ENCODE measurements around the gene PSD4. TPM values are rescaled to one million over a fixed set of nuclear protein-coding genes. Genes with fewer than 3 reads are reported as not detected.
A peak's percentile ranks its signal among the peaks of the same experiment; 100 is the strongest.

PSD4 gene
- total and polyA plus RNA-seq, 2 donors from 2014 or later, result 16.2 to 42.0 TPM

GRCh38 chr2:113182471-113183260, 8.9 kb downstream of the PSD4 start:
- Histone ChIP-seq H3K9ac (ENCODE audit: low read length in 3 of 3) (no peak overlapping the region), H3K27ac (ENCODE audit: low read depth in 2 of 2, low read length in 2 of 2) (no peak overlapping the region), H3K27me3 (ENCODE audit: control insufficient read depth, insufficient read depth, low read length) (no peaks in the 10 kb centered on the region), H3K4me1 (ENCODE audit: control insufficient read depth in 2 of 3, insufficient read depth in 2 of 3, low read depth in 1 of 3, low read length in 3 of 3) (peaks cover 0 to 7% (median 0%) of the 10 kb centered on the region in 3 donors), H3K36me3 (ENCODE audit: control insufficient read depth in 2 of 3, insufficient read depth in 3 of 3, low read length in 3 of 3) (no peaks in the 10 kb centered on the region), H3K4me3 (ENCODE audit: low read length in 3 of 3) (no peak overlapping the region), H3K9me3 (ENCODE audit: control insufficient read depth in 2 of 3, insufficient read depth in 1 of 3, low read length in 3 of 3) (no peaks in the 10 kb centered on the region)
- no peak for TF ChIP-seq CTCF (IDR thresholded peaks at IDR 0.05; ENCODE audit: borderline replicate concordance, extremely low read depth, insufficient read depth)
- FAIRE-seq, result no peak
- intact Hi-C loops (cut with DNase I), result no loop called here
- peak in 1 of 5 donors; percentile 60 for DNase-seq

DNA sequence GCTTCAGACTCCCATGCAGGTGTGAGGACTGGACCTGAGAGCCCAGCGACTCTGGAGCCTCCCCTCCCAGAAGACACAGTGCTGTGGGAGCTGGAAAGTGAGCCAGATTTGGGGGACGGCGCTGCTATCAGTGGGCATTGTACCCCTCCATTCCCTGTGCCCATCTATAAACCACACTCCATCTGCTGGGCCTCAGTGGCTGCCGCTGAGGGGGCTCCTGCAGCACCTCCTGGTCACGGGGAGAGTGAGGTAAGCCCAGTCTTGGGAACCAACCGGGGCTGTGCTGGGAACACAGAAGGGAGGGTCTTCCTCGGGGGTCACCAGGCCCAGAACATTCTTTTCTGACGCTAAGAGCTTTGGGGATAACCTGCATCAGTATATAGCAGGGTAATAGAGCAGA, 9.5 kb downstream of the PSD4 start:
- H3K9ac ChIP-seq (ENCODE audit: low read length in 3 of 3), result no peak overlapping the region
- H3K4me3 ChIP-seq (ENCODE audit: low read length in 3 of 3), result no peak overlapping the region

DNA sequence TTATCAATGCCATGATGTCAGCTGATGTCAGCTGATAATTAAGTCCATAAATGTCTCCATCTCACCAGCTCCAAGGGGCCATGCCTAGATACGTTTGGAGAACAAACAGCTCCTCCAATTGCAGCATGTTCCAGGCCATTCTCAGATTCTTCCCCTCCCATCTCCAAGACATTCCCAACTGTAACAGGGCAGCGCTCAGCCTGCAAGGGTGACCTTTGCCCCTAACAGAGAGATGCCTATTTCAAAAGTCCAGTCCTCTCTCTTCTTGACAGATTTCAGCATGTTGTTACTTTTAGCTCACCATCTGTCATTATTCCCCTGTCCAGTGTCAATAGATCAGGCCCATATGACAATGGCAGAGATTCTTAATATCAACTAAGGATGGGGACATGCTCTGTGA, 9.9 kb downstream of the PSD4 start:
- H3K4me3 ChIP-seq (ENCODE audit: low read length in 3 of 3), result no peak overlapping the region
- peak in 1 of 5 donors; percentile 12 for DNase-seq
- H3K9me3 ChIP-seq (ENCODE audit: control insufficient read depth in 2 of 3, insufficient read depth in 1 of 3, low read length in 3 of 3), result no peaks in the 10 kb centered on the region
- H3K9ac ChIP-seq (ENCODE audit: low read length in 3 of 3), result no peak overlapping the region
- no peak overlapping the region for H3K27ac ChIP-seq (ENCODE audit: low read depth in 2 of 2, low read length in 2 of 2)
- no peak for TF ChIP-seq CTCF (IDR thresholded peaks at IDR 0.05; ENCODE audit: borderline replicate concordance, extremely low read depth, insufficient read depth)
- no peaks in the 10 kb centered on the region for H3K27me3 ChIP-seq (ENCODE audit: control insufficient read depth, insufficient read depth, low read length)
- no peaks in the 10 kb centered on the region for H3K36me3 ChIP-seq (ENCODE audit: control insufficient read depth in 2 of 3, insufficient read depth in 3 of 3, low read length in 3 of 3)
- intact Hi-C loops (cut with DNase I), result no loop called here
- no peak for FAIRE-seq
- peaks cover 0 to 7% (median 0%) of the 10 kb centered on the region in 3 donors for H3K4me1 ChIP-seq (ENCODE audit: control insufficient read depth in 2 of 3, insufficient read depth in 2 of 3, low read depth in 1 of 3, low read length in 3 of 3)

More for the DNA sequence above, 9.5 kb downstream of the PSD4 start:
- H3K4me1 ChIP-seq (ENCODE audit: control insufficient read depth in 2 of 3, insufficient read depth in 2 of 3, low read depth in 1 of 3, low read length in 3 of 3), result peaks cover 0 to 7% (median 0%) of the 10 kb centered on the region in 3 donors
- no peak overlapping the region for H3K27ac ChIP-seq (ENCODE audit: low read depth in 2 of 2, low read length in 2 of 2)
- no peak for TF ChIP-seq CTCF (IDR thresholded peaks at IDR 0.05; ENCODE audit: borderline replicate concordance, extremely low read depth, insufficient read depth)
- FAIRE-seq (no peak), DNase-seq (no peak)
- intact Hi-C loops (cut with DNase I), result no loop called here
- no peaks in the 10 kb centered on the region for H3K27me3 ChIP-seq (ENCODE audit: control insufficient read depth, insufficient read depth, low read length)
- H3K9me3 ChIP-seq (ENCODE audit: control insufficient read depth in 2 of 3, insufficient read depth in 1 of 3, low read length in 3 of 3), result no peaks in the 10 kb centered on the region
- no peaks in the 10 kb centered on the region for H3K36me3 ChIP-seq (ENCODE audit: control insufficient read depth in 2 of 3, insufficient read depth in 3 of 3, low read length in 3 of 3)

All from kidney (tissue), 14 donors.